Tibial nerve (tissue), 4 donors: ENCODE measurements around the gene ZNF407.

ENCODE experiments used
- CTCF ChIP-seq, 5 experiments: fragments of 200-600 bp in 3 of 5; fragments of 450-650 bp in 2 of 5; sonication (generic) in 3 of 5; IDR thresholded peaks; one replicate each; pipeline ENCODE4 v1.5.1; 2016 to 2019; ENCODE audit warnings: antibody characterized with exemption in 5 of 5, mild to moderate bottlenecking in 3 of 5, moderate library complexity in 2 of 5
- EP300 ChIP-seq, 2 donors: sonication (generic); formaldehyde crosslinking; IDR thresholded peaks; one replicate each; pipeline ENCODE4 v1.6.1; 2017; ENCODE audit warnings: antibody characterized with exemption in 2 of 2, mild to moderate bottlenecking in 1 of 2
- POLR2A ChIP-seq, 2 donors: fragments of 450-650 bp; IDR thresholded peaks; one replicate each; pipeline ENCODE4 v1.6.1; 2017; ENCODE audit warnings: antibody characterized with exemption in 2 of 2, mild to moderate bottlenecking in 2 of 2, moderate library complexity in 2 of 2

- TF ChIP-seq POLR2A (IDR thresholded peaks at IDR 0.05) (no peak), CTCF (IDR thresholded peaks at IDR 0.05) (no peak), EP300 (IDR thresholded peaks at IDR 0.05) (no peak)
Measured at GRCh38 chr18:74873629-74874028, 276.0 kb downstream of the ZNF407 start.
